Lower lobe of right lung (tissue), 2 donors: Measurements from ENCODE around the gene FRZB. TPM values are rescaled to one million over a fixed set of nuclear protein-coding genes. Genes with fewer than 3 reads are reported as not detected.

Experiments used
- ATAC-seq, 2 donors: fragments of 200-7000 bp; cut with Tn5 transposase; one replicate each; pipeline ENCODE4 v1.9.1; 2020 to 2022; ENCODE audit warnings: mild to moderate bottlenecking in 2 of 2, moderate library complexity in 2 of 2
- DNase-seq: peaks from one replicate; pipeline ENCODE4 v3.0.0-alpha.2; 2020
- H3K27ac ChIP-seq: fragments of 200-600 bp; one replicate; pipeline ENCODE4 v1.8.0; 2022
- H3K27me3 ChIP-seq: fragments of 200-600 bp; one replicate; pipeline ENCODE4 v1.8.0; 2022; ENCODE audit warnings: low read depth
- H3K36me3 ChIP-seq: fragments of 200-600 bp; one replicate; pipeline ENCODE4 v1.8.0; 2022; ENCODE audit warnings: mild to moderate bottlenecking
- H3K4me1 ChIP-seq: fragments of 200-600 bp; one replicate; pipeline ENCODE4 v1.8.0; 2022
- H3K4me3 ChIP-seq: fragments of 200-600 bp; one replicate; pipeline ENCODE4 v1.8.0; 2022; ENCODE audit warnings: mild to moderate bottlenecking
- H3K9me3 ChIP-seq: fragments of 200-600 bp; one replicate; pipeline ENCODE4 v1.8.0; 2022
- intact Hi-C: fragments of 100-400 bp; cut with DNase I; formaldehyde crosslinking; loops from one replicate; pipeline ENCODE4 v1.11.0; 2022
- total RNA-seq: library from RNA; stranded (reverse); fragmentation: NEBNext Ultra II Directional; extraction: Animal tissue kit (Norgen Biotek cat#: 25700); gene quantifications from one replicate; pipeline ENCODE4 v1.2.1, GENCODE V29; 2021
- TF ChIP-seq, protein P1 (sequence below): fragments of 200-600 bp; IDR thresholded peaks from one replicate; pipeline ENCODE4 v1.8.0; 2022; ENCODE audit warnings: antibody characterized with exemption, mild to moderate bottlenecking
- donor health status: DM: no; HTN: yes; CAD: no; lungs with severe emphysema.

The FRZB gene
- total RNA-seq, 1 donor from 2014 or later = 2.9 TPM

DNA sequence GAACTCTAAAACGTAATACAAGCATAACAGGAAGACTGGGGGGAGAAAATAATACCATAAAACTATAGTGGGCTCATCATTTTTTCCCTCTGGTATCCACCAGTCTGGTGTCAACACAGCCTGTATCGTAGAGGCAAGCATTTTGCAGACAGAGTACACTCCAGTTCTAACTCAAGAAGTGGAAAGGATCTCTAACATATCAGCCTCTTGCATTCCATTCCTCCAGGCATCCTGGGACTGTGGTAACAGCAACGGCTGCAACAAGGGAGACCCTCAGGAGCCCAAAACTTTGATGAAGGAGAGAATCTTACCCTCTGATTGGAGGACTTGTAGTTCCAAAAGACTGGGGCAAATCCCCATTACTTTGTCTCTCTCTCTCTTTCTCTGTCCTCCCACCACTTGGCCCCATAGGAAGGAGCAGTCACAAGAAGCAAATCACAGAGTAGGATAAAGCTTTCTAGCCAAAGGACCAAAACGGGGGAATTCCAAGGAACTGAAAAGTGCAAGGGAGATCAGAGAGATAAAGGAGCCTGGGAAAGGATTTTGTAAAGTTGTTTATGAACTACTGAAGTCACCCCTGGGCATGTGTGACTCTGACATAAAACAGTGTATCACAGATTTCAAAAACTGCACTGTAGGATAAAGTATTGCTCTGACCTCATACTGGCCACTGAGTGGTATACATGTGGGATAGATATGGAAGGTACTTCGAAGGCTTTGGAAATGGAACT lies 11.9 kb downstream of the FRZB start:
- H3K27ac ChIP-seq = no peak overlapping the region
- TF ChIP-seq, protein P1, sequence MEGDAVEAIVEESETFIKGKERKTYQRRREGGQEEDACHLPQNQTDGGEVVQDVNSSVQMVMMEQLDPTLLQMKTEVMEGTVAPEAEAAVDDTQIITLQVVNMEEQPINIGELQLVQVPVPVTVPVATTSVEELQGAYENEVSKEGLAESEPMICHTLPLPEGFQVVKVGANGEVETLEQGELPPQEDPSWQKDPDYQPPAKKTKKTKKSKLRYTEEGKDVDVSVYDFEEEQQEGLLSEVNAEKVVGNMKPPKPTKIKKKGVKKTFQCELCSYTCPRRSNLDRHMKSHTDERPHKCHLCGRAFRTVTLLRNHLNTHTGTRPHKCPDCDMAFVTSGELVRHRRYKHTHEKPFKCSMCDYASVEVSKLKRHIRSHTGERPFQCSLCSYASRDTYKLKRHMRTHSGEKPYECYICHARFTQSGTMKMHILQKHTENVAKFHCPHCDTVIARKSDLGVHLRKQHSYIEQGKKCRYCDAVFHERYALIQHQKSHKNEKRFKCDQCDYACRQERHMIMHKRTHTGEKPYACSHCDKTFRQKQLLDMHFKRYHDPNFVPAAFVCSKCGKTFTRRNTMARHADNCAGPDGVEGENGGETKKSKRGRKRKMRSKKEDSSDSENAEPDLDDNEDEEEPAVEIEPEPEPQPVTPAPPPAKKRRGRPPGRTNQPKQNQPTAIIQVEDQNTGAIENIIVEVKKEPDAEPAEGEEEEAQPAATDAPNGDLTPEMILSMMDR = no peak
- no peak for DNase-seq
- H3K9me3 ChIP-seq = no peaks in the 10 kb centered on the region
- H3K4me3 ChIP-seq = no peak overlapping the region
- H3K36me3 ChIP-seq = no peaks in the 10 kb centered on the region
- ATAC-seq = no peak
- intact Hi-C loops = no loop called here
- H3K27me3 ChIP-seq = no peaks in the 10 kb centered on the region
- H3K4me1 ChIP-seq = no peaks in the 10 kb centered on the region

DNA sequence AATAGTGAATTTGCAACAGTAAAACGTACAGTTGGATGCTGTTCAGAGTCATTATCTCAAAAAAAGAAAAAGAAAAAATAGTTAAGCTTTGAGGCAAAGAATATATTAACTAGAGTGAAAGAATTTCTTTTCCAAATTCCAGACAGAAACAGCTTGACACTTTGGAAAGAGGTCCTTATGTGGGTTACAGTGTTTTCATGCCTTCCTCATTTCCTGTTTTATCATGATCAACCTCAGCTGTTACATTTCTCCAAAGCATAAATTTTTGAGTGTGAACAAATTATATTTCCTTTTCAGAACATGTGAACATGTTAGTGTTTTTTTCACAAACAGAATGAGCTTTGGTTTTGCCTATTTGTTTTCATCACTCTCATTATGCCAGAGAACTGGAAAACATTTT lies 13.6 kb downstream of the FRZB start:
- DNase-seq (no peak), ATAC-seq (no peak)
- Histone ChIP-seq H3K36me3 (no peaks in the 10 kb centered on the region), H3K27me3 (no peaks in the 10 kb centered on the region), H3K27ac (no peak overlapping the region), H3K4me3 (no peak overlapping the region), H3K4me1 (no peaks in the 10 kb centered on the region), H3K9me3 (no peaks in the 10 kb centered on the region)
- TF ChIP-seq, protein P1 = no peak
- intact Hi-C loops = no loop called here

DNA sequence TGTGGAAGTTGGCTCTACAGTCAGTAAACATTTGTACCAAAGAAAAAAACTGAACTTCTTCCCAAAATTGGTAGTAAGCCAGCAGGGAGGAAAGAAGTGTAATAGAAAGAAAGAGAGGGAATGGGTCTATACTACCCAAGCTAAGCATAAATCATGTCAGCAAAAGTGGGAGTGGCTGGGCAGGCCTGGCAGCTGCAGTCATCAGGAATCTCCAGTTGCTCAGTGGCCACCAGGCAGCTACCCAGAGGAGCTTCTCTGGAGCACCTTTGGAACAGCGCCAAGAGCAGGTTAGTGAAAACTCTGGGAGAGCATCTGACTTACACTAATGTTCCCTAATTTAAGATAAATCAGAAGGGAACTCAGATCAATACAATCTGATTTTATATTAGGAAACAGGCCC lies 14.3 kb downstream of the FRZB start:
- intact Hi-C loops = no loop called here
- ATAC-seq (no peak), DNase-seq (no peak)
- Histone ChIP-seq H3K9me3 (no peaks in the 10 kb centered on the region), H3K36me3 (no peaks in the 10 kb centered on the region), H3K4me1 (no peaks in the 10 kb centered on the region), H3K27me3 (no peaks in the 10 kb centered on the region), H3K27ac (no peak overlapping the region), H3K4me3 (no peak overlapping the region)
- TF ChIP-seq, protein P1 = no peak

DNA sequence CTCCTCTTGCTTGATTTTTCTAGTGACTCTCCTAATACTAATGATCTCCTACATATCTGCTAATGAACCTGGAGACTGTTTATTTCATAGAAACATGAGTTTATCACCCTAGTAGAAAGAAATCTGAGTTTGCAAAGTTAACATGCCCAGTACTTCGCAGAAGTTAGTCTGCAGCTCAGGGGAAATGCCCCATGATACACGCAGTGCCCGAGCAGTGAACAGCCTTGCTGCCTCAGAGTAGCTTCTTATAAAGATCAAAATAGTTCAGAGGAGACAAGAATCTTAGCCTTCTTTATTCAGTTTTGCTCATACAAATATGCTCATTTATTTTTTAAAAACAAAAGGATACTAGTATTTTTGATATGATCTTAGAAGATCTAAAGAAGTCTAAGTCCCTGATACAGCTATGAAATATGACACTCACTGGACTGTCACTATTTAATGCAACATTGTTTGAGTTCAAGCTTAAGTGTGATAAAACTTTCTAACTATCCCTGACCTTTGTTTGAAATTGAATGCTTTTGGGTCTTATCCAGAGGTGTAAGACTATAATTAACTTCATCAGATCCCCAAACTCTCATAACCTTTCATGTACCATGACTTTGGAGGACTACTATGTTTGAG lies 20.5 kb downstream of the FRZB start:
- no peaks in the 10 kb centered on the region for H3K36me3 ChIP-seq
- H3K9me3 ChIP-seq = no peaks in the 10 kb centered on the region
- ATAC-seq (no peak), DNase-seq (no peak)
- no peaks in the 10 kb centered on the region for H3K27me3 ChIP-seq
- TF ChIP-seq, protein P1 = no peak
- H3K4me1 ChIP-seq = no peaks in the 10 kb centered on the region
- intact Hi-C loops = no loop called here
- no peak overlapping the region for H3K4me3 ChIP-seq
- H3K27ac ChIP-seq = no peak overlapping the region

DNA sequence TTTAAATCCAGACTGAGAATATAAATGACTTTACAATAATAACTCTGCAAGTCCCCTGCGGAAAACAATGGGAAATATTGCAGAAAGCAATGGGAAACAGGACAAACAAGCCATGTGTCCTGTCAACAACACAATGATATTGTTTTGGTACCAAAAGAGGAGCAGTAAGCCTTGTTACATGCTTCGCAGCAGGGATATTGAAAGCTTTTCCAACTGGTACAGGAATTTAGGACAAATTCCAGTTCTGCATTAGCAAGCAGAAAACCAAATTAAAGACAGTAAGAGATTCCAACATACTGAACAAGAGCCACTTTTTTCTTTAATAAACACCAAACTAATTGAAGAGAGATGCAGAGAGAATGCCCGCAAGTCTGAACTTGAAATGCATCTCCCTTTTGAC lies 30.0 kb downstream of the FRZB start:
- TF ChIP-seq, protein P1 = no peak
- H3K4me1 ChIP-seq = no peaks in the 10 kb centered on the region
- H3K4me3 ChIP-seq = no peak overlapping the region
- no peak for ATAC-seq
- intact Hi-C loops = no loop called here
- no peak for DNase-seq
- H3K27me3 ChIP-seq = no peaks in the 10 kb centered on the region
- H3K27ac ChIP-seq = no peak overlapping the region
- no peaks in the 10 kb centered on the region for H3K36me3 ChIP-seq
- H3K9me3 ChIP-seq = no peaks in the 10 kb centered on the region
